ENCODE data around the gene ZNRF1.

DNA sequence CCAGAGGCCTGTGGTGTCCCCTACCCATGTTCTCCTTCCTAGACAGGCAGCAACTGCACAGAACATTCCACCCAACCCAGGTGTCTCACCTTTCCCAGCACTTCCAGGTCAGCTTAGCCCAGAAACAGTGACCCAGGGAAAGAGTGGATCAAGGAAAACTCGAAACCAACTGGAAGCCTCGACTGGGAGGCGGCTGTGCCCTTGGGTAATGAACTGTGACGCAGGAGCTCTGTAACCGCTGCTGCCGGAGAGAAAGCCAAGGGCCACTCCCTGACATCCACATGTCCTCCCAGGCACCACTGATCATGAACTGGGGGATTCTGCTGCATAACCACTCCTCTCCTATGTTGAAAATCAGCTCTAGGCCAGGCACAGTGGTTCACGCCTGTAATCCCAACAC is 48.3 kb upstream of the ZNRF1 start:
- TF ChIP-seq ZBTB33 (IDR thresholded peaks at IDR 0.05) = no peak
- TF ChIP-seq, protein P1, sequence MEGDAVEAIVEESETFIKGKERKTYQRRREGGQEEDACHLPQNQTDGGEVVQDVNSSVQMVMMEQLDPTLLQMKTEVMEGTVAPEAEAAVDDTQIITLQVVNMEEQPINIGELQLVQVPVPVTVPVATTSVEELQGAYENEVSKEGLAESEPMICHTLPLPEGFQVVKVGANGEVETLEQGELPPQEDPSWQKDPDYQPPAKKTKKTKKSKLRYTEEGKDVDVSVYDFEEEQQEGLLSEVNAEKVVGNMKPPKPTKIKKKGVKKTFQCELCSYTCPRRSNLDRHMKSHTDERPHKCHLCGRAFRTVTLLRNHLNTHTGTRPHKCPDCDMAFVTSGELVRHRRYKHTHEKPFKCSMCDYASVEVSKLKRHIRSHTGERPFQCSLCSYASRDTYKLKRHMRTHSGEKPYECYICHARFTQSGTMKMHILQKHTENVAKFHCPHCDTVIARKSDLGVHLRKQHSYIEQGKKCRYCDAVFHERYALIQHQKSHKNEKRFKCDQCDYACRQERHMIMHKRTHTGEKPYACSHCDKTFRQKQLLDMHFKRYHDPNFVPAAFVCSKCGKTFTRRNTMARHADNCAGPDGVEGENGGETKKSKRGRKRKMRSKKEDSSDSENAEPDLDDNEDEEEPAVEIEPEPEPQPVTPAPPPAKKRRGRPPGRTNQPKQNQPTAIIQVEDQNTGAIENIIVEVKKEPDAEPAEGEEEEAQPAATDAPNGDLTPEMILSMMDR (IDR thresholded peaks at IDR 0.05 in 2 of 3, conservative IDR thresholded peaks at IDR 0.05 in 1 of 3; ENCODE audit: control insufficient read depth in 2 of 3, extremely low read depth in 1 of 3, insufficient read depth in 1 of 3, low read depth in 3 of 3, low read length in 3 of 3) = no peak
- no peak for TF ChIP-seq CHD2 (IDR thresholded peaks at IDR 0.05; ENCODE audit: borderline replicate concordance, low read depth, low read length)
- TF ChIP-seq IKZF2 (IDR thresholded peaks at IDR 0.05) = no peak
- TF ChIP-seq POLR2AphosphoS5 (IDR thresholded peaks at IDR 0.05; ENCODE audit: low read length) = no peak
- no peak for TF ChIP-seq EZH2 (IDR thresholded peaks at IDR 0.05; ENCODE audit: borderline replicate concordance, control insufficient read depth, low read depth, low read length)
- TF ChIP-seq BRCA1 (IDR thresholded peaks at IDR 0.05; ENCODE audit: low read depth, low read length) = no peak
- TF ChIP-seq FOXM1 (IDR thresholded peaks at IDR 0.05; ENCODE audit: low read depth, low read length) = no peak
- no peak for TF ChIP-seq USF2 (IDR thresholded peaks at IDR 0.05; ENCODE audit: borderline replicate concordance, low read depth, low read length)
- no peak for TF ChIP-seq CHD1 (IDR thresholded peaks at IDR 0.05; ENCODE audit: low read depth, low read length)

All from GM12878 (cell line).